ENCODE measurements around the gene NDFIP1. TPM values are rescaled to one million over a fixed set of nuclear protein-coding genes. Genes with fewer than 3 reads are reported as not detected.
"Not testable (repeated sequence)": the region's sequence is repeated elsewhere in the genome, so short reads cannot be mapped to it uniquely, and the experiment has no call there.

The NDFIP1 gene
- polyA plus RNA-seq, 3 donors = 36.8 to 50.8 (median 38.6) TPM

DNA sequence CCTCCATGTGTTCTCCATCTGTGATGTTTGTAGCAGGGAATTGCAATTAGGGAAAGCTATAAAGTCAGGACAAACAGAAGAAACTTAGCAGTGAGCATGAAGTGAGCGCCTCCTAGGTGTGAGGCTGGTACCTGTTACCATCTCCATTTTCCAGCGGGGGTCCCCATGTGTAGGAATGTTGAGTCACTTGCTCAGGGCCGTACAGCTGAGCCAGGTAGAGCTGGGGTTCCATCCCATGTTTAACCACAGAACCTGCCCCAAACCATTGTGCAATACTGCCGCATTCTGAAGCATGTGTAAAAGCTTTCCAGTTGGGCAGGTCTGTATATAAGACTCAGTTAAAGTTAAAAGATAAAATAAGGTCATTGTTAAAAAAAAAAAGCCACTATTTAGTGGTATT lies 62.7 kb downstream of the NDFIP1 start:
- WGBS, 3 donors = 82 to 92% (median 88%) methylated on average over 4 of the region's 4 CpGs
- no peak overlapping the region for H3K27ac ChIP-seq (ENCODE audit: low read depth, low read length)

DNA sequence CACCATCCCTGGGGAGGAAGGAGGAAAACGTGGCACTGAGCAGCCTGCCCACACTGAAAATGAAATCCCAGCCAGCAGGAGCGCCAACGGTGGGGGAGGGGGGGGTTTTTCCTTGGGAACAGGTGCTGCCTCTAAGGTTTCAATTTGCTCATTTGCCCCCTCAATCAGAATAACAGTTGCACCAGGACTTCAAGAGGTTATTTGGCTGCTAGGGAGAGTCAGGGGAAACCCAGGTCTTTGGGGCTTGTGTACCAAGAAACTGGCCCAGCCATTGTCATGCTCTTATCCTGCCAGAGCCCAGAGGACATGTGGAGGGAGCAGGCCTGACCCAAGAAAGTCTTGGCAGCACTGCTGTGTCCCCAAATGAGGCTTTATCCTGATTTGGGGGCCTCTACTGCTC lies 66.5 kb downstream of the NDFIP1 start:
- no peak overlapping the region for H3K27ac ChIP-seq (ENCODE audit: low read depth, low read length)
- 60 to 62% (median 60%) methylated on average over 3 of the region's 3 CpGs for WGBS, 3 donors

GRCh38 chr5:142175461-142176142 lies 67.0 kb downstream of the NDFIP1 start:
- 65 to 84% (median 84%) methylated on average over 8 of the region's 8 CpGs for WGBS, 3 donors

DNA sequence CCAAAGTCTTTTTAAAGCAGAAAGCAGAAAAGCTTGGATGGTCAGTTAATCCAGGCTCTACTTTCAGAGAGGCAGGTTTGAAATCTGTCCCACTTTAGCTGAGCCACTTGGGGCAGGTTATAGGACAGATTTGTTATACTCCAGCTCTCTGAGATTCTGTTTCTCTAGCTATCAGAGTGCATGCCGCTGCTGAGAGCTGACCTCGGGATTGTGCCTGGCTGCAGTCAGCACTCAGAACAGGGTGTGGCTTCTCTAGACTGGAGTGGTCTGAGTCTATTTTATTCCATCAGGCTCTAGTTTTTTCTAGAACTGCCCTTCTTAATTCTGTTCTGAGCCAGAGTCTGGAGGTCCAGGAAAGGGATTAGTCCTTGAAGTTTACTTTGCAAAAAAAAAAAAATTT lies 67.7 kb downstream of the NDFIP1 start:
- H3K27ac ChIP-seq (ENCODE audit: low read depth, low read length) = no peak overlapping the region
- WGBS, 3 donors = 54 to 67% (median 60%) methylated on average over 2 of the region's 2 CpGs

More at GRCh38 chr5:142175461-142176142, 67.0 kb downstream of the NDFIP1 start:
- no peak overlapping the region for H3K27ac ChIP-seq (ENCODE audit: low read depth, low read length)

- H3K27ac ChIP-seq (ENCODE audit: low read depth, low read length) = no peak overlapping the region
- WGBS, 3 donors = 96 to 98% (median 98%) methylated on average over 7 of the region's 7 CpGs
Observed at GRCh38 chr5:142178651-142179050, 70.1 kb downstream of the NDFIP1 start.

DNA sequence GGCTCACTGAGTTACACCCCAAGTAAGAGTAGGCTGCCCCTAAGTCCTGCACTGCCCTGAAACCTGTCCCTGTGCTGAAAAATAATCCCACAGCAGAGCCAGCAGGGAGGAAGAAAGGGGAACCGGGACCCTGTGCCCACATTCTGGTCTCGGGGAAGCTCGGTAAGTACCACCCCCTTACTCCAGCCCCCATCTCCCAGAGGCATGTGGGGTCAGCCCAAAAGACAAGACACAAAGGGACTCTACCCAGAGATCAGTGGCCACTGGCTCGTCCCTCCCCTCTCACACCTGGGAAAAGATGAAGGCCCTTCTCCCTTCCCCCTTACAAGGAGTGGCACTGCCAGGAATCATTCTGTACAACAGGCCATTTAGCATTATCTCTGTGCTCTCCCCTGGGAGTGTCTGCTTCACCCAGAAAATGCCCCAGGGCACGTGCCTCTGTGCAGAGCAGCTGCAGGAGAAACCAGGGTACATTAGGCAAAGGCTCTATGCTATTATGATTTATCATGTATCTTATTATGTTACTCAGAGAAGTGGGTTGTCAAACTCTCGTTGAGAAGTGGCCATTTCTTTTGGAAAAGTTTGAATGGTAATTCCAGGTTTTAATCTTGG lies 71.3 kb downstream of the NDFIP1 start:
- WGBS, 3 donors = 88 to 90% (median 90%) methylated on average over 6 of the region's 6 CpGs
- H3K27ac ChIP-seq (ENCODE audit: low read depth, low read length) = no peak overlapping the region

DNA sequence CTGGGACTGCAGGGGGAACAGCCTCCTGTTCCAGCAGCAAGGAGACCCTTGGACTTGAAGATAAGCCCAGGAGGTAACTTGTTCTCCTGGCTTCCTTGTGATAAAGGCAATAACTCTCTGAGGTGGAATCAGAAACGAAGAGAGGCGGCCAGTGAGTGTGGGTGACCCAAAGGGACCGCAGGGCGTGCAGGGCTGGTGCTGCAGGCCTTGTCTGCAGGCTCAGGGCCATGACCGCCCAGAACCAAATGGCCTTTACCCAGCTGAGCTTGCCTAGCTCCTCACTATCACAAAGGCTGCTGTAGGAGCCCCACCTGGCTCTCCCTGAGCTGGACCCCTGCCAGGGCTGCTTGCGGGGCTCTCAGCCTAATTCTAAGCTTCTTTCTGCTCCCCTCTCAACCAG lies 72.5 kb downstream of the NDFIP1 start:
- 82 to 88% (median 84%) methylated on average over 6 of the region's 6 CpGs for WGBS, 3 donors
- no peak overlapping the region for H3K27ac ChIP-seq (ENCODE audit: low read depth, low read length)

DNA sequence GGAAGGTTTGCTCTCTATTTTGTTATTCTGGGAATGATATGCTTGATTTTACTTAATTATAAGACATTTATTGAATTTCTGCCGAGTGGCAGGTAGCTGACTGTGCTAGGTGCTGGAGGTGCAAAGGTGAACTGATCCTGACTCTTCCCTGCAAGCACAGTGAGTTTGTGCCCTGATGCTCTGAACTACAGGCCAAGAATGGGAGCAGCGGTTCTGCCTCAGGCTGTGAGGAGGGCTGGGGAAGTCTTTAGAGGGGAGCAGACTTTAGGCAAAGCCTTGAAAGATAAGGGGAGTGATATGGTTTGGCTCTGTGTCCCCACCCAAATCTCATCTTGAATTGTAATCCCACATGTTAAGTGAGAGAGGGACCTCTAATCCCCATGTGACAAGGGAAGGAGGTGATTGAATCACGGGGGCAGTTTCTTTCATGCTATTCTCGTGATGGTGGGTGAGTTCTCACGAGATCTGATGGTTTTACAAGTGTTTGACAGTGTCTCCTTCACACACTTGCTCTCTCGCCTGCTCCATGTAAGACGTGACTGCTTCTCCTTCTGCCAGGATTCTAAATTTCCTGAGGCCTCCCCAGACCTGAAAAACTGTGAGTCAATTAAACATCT lies 73.1 kb downstream of the NDFIP1 start:
- H3K27ac ChIP-seq (ENCODE audit: low read depth, low read length) = no peak overlapping the region
- WGBS, 3 donors = 77 to 86% (median 86%) methylated on average over 7 of the region's 7 CpGs

DNA sequence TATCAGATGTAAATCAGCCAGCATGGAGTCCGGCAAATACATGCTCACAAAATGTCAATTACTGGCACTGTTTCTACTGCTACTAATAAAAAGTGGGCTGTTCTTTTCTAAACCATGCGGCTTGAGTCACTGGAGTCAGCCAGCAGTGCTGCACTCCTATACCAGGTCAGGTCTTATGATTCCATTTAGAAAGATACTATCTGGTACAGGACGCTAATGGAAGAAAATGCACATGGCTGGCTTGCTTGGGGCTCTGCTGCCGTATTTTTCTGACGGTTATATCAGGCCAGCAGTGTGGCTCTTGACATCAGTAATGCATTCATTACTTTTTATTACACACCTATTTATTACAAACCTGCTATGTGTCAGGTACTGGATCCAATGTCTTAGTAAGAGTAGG lies 74.3 kb downstream of the NDFIP1 start:
- WGBS, 3 donors = 79 to 88% (median 87%) methylated on average over 5 of the region's 5 CpGs
- H3K27ac ChIP-seq (ENCODE audit: low read depth, low read length) = no peak overlapping the region

GRCh38 chr5:142183561-142183960 lies 75.0 kb downstream of the NDFIP1 start:
- WGBS, 3 donors = 88 to 96% (median 93%) methylated on average over 8 of the region's 8 CpGs
- no peak overlapping the region for H3K27ac ChIP-seq (ENCODE audit: low read depth, low read length)

GRCh38 chr5:142184988-142185387 lies 76.4 kb downstream of the NDFIP1 start:
- 41 to 62% (median 55%) methylated on average over 9 of the region's 9 CpGs for WGBS, 3 donors
- H3K27ac ChIP-seq (ENCODE audit: low read depth, low read length) = no peak overlapping the region

- H3K27ac ChIP-seq (ENCODE audit: low read depth, low read length) = no peak overlapping the region
Observed at GRCh38 chr5:142186514-142186856, 77.9 kb downstream of the NDFIP1 start.

- WGBS, 3 donors = 30 to 33% (median 31%) methylated on average over 11 of the region's 11 CpGs
- no peak overlapping the region for H3K27ac ChIP-seq (ENCODE audit: low read depth, low read length)
Observed at GRCh38 chr5:142186857-142187594, 78.4 kb downstream of the NDFIP1 start.

GRCh38 chr5:142188691-142189090 lies 80.1 kb downstream of the NDFIP1 start:
- WGBS, 3 donors = 83 to 88% (median 87%) methylated on average over 6 of the region's 6 CpGs
- not testable (repeated sequence) for H3K27ac ChIP-seq (ENCODE audit: low read depth, low read length)

- no peak overlapping the region for H3K27ac ChIP-seq (ENCODE audit: low read depth, low read length)
- WGBS, 3 donors = 75 to 91% (median 87%) methylated on average over 8 of the region's 8 CpGs
Observed at GRCh38 chr5:142189813-142190212, 81.2 kb downstream of the NDFIP1 start.

DNA sequence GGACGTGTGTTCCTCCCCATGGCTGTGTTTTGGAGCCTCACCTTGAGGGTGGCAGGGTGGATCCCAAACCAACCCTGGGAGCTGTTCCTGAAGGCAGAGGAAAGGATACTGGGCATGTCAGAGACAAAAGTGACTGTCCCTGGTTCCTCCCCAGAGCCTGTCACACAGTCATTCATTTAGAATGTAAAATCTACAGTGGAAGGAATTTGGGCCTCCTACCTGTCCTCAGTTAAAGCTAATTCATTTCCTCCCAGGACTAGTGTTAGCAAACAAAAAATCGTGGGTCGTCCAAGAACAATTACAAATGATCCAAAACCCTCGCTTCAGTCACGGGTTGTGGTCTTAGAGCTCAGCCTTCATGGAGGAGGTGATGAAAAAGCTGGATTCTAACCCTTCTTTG lies 83.2 kb downstream of the NDFIP1 start:
- 80 to 89% (median 82%) methylated on average over 5 of the region's 5 CpGs for WGBS, 3 donors
- no peak overlapping the region for H3K27ac ChIP-seq (ENCODE audit: low read depth, low read length)

GRCh38 chr5:142192286-142193113 lies 83.9 kb downstream of the NDFIP1 start:
- H3K27ac ChIP-seq (ENCODE audit: low read depth, low read length) = no peak overlapping the region
- 75 to 85% (median 77%) methylated on average over 15 of the region's 15 CpGs for WGBS, 3 donors

DNA sequence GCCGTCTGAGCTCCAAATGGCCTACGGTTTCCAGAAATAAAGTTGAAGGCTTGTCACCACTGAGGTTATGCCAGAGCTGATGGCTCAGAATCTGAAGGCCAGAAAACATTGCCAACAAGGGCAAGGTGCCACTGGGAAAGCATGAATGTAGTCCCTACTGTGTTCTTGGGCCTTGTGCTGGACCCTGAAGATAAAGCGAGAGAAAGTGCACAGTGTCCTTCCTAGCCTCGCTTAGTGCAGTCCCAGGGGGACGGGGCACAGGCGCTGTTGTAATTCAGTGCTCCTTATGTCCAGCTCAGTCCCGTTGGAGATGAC lies 84.5 kb downstream of the NDFIP1 start:
- 78 to 86% (median 82%) methylated on average over 7 of the region's 7 CpGs for WGBS, 3 donors
- H3K27ac ChIP-seq (ENCODE audit: low read depth, low read length) = no peak overlapping the region

DNA sequence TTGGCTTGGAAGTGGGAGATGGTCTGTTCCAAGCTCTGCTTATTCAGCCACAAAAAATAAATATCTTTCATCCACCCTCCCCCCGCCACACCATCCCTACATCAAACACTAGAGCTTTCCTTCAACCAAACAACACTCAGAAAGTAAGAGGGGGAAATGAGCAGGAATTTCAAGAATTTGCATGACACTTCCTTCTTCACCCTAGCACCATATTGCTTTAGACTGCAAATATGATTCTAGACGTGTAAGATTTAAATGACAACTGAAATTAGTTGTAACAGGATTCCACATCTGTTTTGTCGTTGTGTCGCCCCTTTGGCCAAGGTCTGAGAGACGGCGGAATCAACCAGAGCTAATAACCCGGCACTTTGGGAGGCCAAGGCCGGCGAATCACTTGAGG lies 88.5 kb downstream of the NDFIP1 start:
- H3K27ac ChIP-seq (ENCODE audit: low read depth, low read length) = no peak overlapping the region
- 80 to 87% (median 85%) methylated on average over 9 of the region's 9 CpGs for WGBS, 3 donors
